H9 (cell line): ENCODE measurements around the gene ERC2. TPM values are rescaled to one million over a fixed set of nuclear protein-coding genes. Genes with fewer than 3 reads are reported as not detected.

Experiments used
- DNase-seq: peaks from one replicate; pipeline ENCODE4 v3.0.0-alpha.2; 2017
- H2AFZ ChIP-seq: one replicate; pipeline ENCODE4 v1.6.1; 2013; ENCODE audit warnings: mild to moderate bottlenecking, low read length, control low read depth, moderate library complexity
- H2AK5ac ChIP-seq: 2 replicates; pipeline ENCODE4 v1.6.1; 2013; ENCODE audit warnings: low read length, control low read depth, mixed read lengths; ENCODE audit not compliant: insufficient read length
- H2BK120ac ChIP-seq: one replicate; pipeline ENCODE4 v1.6.1; 2013; ENCODE audit warnings: low read depth, mild to moderate bottlenecking, low read length, control low read depth, inconsistent platforms; ENCODE audit not compliant: poor library complexity, severe bottlenecking
- H2BK12ac ChIP-seq: 2 replicates; pipeline ENCODE4 v1.6.1; 2013; ENCODE audit warnings: low read length, control low read depth, mixed read lengths, low read depth; ENCODE audit not compliant: insufficient read length
- H2BK15ac ChIP-seq: 2 replicates; pipeline ENCODE4 v1.6.1; 2013; ENCODE audit warnings: low read depth, low read length, control low read depth
- H2BK20ac ChIP-seq: one replicate; pipeline ENCODE4 v1.6.1; 2013; ENCODE audit warnings: low read depth, mild to moderate bottlenecking, low read length, control low read depth, inconsistent platforms; ENCODE audit not compliant: poor library complexity, severe bottlenecking
- H2BK5ac ChIP-seq: 2 replicates; pipeline ENCODE4 v1.6.1; 2013; ENCODE audit warnings: low read length, control low read depth, mixed read lengths; ENCODE audit not compliant: insufficient read length
- H3K14ac ChIP-seq: 2 replicates; pipeline ENCODE4 v1.6.1; 2013; ENCODE audit warnings: low read length, control low read depth; ENCODE audit not compliant: insufficient read depth
- H3K18ac ChIP-seq: 2 replicates; pipeline ENCODE4 v1.6.1; 2013; ENCODE audit warnings: low read depth, mild to moderate bottlenecking, mixed read lengths, low read length, control low read depth; ENCODE audit not compliant: insufficient read length
- H3K23ac ChIP-seq: 2 replicates; pipeline ENCODE4 v1.6.1; 2013; ENCODE audit warnings: low read length, control low read depth, mixed read lengths, low read depth; ENCODE audit not compliant: insufficient read length
- H3K23me2 ChIP-seq: 2 replicates; pipeline ENCODE4 v1.6.1; 2013; ENCODE audit warnings: low read depth, mild to moderate bottlenecking, mixed read lengths, low read length, control low read depth; ENCODE audit not compliant: insufficient read length, poor library complexity, severe bottlenecking
- H3K27ac ChIP-seq: 2 replicates; pipeline ENCODE4 v1.5.1; 2013; ENCODE audit warnings: low read length, control low read depth, mixed read lengths, low read depth; ENCODE audit not compliant: insufficient read length
- H3K27me3 ChIP-seq: 2 replicates; pipeline ENCODE4 v1.6.1; 2013; ENCODE audit warnings: low read length, control low read depth, inconsistent platforms; ENCODE audit not compliant: insufficient read depth
- H3K4ac ChIP-seq: 2 replicates; pipeline ENCODE4 v1.6.1; 2013; ENCODE audit warnings: low read depth, mild to moderate bottlenecking, control low read depth, inconsistent platforms, low read length, moderate library complexity
- H3K4me1 ChIP-seq: 2 replicates; pipeline ENCODE4 v1.6.1; 2013; ENCODE audit warnings: low read length, control low read depth, inconsistent platforms; ENCODE audit not compliant: insufficient read depth
- H3K4me2 ChIP-seq: 2 replicates; pipeline ENCODE4 v1.6.1; 2013; ENCODE audit warnings: low read length, control low read depth, mixed read lengths; ENCODE audit not compliant: insufficient read length, insufficient read depth
- H3K56ac ChIP-seq: 2 replicates; pipeline ENCODE4 v1.6.1; 2013; ENCODE audit warnings: low read depth, mild to moderate bottlenecking, mixed read lengths, low read length, control low read depth; ENCODE audit not compliant: insufficient read length
- H3K79me1 ChIP-seq: 2 replicates; pipeline ENCODE4 v1.6.1; 2013; ENCODE audit warnings: low read depth, mild to moderate bottlenecking, moderate library complexity, low read length, control low read depth, inconsistent platforms; ENCODE audit not compliant: insufficient read depth, poor library complexity, severe bottlenecking
- H3K79me2 ChIP-seq: 2 replicates; pipeline ENCODE4 v1.6.1; 2013; ENCODE audit warnings: low read length, control low read depth, inconsistent platforms; ENCODE audit not compliant: insufficient read depth
- H3K9ac ChIP-seq: 2 replicates; pipeline ENCODE4 v1.6.1; 2013; ENCODE audit warnings: low read length, control low read depth, mixed read lengths; ENCODE audit not compliant: insufficient read length; ENCODE audit errors: extremely low read depth
- H3K9me3 ChIP-seq: one replicate; pipeline ENCODE4 v1.6.1; 2013; ENCODE audit warnings: low read depth, low read length, inconsistent platforms; ENCODE audit not compliant: control insufficient read depth
- H3T11ph ChIP-seq: one replicate; pipeline ENCODE4 v1.6.1; 2013; ENCODE audit warnings: mild to moderate bottlenecking, low read length, control low read depth, inconsistent platforms
- H4K20me1 ChIP-seq: one replicate; pipeline ENCODE4 v1.6.1; 2013; ENCODE audit not compliant: control insufficient read depth, insufficient read length, insufficient read depth
- H4K5ac ChIP-seq: 2 replicates; pipeline ENCODE4 v1.6.1; 2013; ENCODE audit warnings: low read depth, mild to moderate bottlenecking, mixed read lengths, low read length, control low read depth; ENCODE audit not compliant: insufficient read length
- H4K8ac ChIP-seq: replicated peaks from 2 replicates; pipeline ENCODE4 v1.6.1; 2013; ENCODE audit warnings: low read length, control low read depth, mixed read lengths, low read depth; ENCODE audit not compliant: insufficient read length
- H4K91ac ChIP-seq: 2 replicates; pipeline ENCODE4 v1.6.1; 2013; ENCODE audit warnings: low read depth, mild to moderate bottlenecking, moderate library complexity, mixed read lengths, low read length, control low read depth; ENCODE audit not compliant: insufficient read length
- H3K27ac Mint-ChIP-seq, 3 experiments: 2 replicates in 2 of 3; 3 replicates in 1 of 3; pipeline ENCODE4 v1.8.0; 2020 to 2021; ENCODE audit warnings: mixed read lengths in 3 of 3, mild to moderate bottlenecking in 1 of 3, moderate library complexity in 1 of 3
- H3K27me3 Mint-ChIP-seq: 2 replicates; pipeline ENCODE4 v1.8.0; 2021; ENCODE audit warnings: low read depth, mild to moderate bottlenecking, moderate library complexity, mixed read lengths
- H3K36me3 Mint-ChIP-seq, 3 experiments: 2 replicates in 2 of 3; 3 replicates in 1 of 3; pipeline ENCODE4 v1.8.0; 2020 to 2021; ENCODE audit warnings: low read depth in 3 of 3, mixed read lengths in 3 of 3; ENCODE audit not compliant: insufficient read depth in 1 of 3
- H3K4me1 Mint-ChIP-seq, 2 experiments: 2 replicates each; pipeline ENCODE4 v1.8.0; 2020; ENCODE audit warnings: mixed read lengths in 2 of 2
- H3K4me3 Mint-ChIP-seq, 2 experiments: 2 replicates in 1 of 2; 3 replicates in 1 of 2; pipeline ENCODE4 v1.8.0; 2020 to 2021; ENCODE audit warnings: mild to moderate bottlenecking in 2 of 2, mixed read lengths in 2 of 2, moderate library complexity in 1 of 2
- H3K9me3 Mint-ChIP-seq, 2 experiments: 2 replicates in 1 of 2; 3 replicates in 1 of 2; pipeline ENCODE4 v1.8.0; 2020; ENCODE audit warnings: mild to moderate bottlenecking in 2 of 2, mixed read lengths in 2 of 2, moderate library complexity in 1 of 2
- WGBS: extraction: QIAGEN DNeasy Blood & Tissue Kit; methylation state at CpG from one replicate; pipeline ENCODE4 v1.1.7; 2013; ENCODE audit warnings: missing lambda C conversion rate, low lambda C conversion rate, mixed read lengths; ENCODE audit not compliant: insufficient read length; ENCODE audit errors: extremely low coverage; 5-methylcytosine and 5-hydroxymethylcytosine counted together
- total RNA-seq: library from RNA; stranded (reverse); gene quantifications from 2 replicates; pipeline ENCODE4 v1.2.1, GENCODE V29; 2021
- TF ChIP-seq, protein P1 (sequence below): fragments of 200-600 bp; sonication (generic); conservative IDR thresholded peaks from 3 replicates; pipeline ENCODE4 v1.8.0; 2021; ENCODE audit warnings: antibody characterized with exemption, mild to moderate bottlenecking

The ERC2 gene
- total RNA-seq, 1 experiment from 2014 or later, result 15.4 TPM

DNA sequence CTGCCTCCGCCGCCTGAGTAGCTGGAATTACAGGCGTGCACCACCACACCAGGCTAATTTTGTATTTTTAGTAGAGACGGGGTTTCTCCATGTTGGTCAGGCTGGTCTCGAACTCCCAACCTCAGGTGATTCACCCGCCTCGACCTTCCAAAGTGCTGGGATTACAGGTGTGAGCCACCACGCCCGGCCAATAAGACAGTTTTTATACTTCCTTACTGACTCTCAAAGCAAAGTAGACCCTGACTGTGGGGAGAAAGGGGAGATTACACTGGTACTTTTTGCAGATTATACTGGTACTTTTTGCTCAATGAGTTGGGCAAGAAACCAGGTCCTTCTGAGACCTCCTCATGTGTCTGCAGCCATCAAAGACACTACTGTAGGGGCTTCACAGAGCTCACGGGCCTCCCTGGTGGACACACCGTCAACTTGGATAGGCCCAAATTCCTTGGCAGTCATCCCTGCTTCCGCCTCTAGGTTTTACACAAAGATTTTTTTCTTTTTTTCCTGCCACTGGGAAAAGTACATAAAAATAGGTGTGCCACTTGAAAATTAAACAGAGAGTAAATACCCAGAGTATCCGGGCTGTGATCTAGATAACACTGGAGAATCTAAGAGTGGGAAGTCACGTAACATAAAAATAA is 837.9 kb downstream of the ERC2 start:
- Mint-ChIP-seq H3K4me3 (no peak overlapping the region), H3K4me1 (peaks cover 7 to 8% of the 10 kb centered on the region in 2 experiments), H3K36me3 (no peaks in the 10 kb centered on the region), H3K9me3 (no peaks in the 10 kb centered on the region), H3K27me3 (no peaks in the 10 kb centered on the region), H3K27ac (no peak overlapping the region)
- Histone ChIP-seq H4K20me1 (no peaks in the 10 kb centered on the region), H3K9ac (no peak overlapping the region), H3K56ac (no peak overlapping the region), H2BK20ac (no peak overlapping the region), H3K79me1 (no peaks in the 10 kb centered on the region), H3K4me1 (peaks cover 4% of the 10 kb centered on the region; the same call in 1 of the 2 replicates), H3K23ac (no peak overlapping the region), H4K5ac (no peak overlapping the region), H2AK5ac (no peak overlapping the region), H3K27ac (no peak overlapping the region), H3K27me3 (no peaks in the 10 kb centered on the region), H2BK120ac (no peak overlapping the region), H3K79me2 (no peaks in the 10 kb centered on the region), H2BK15ac (no peak overlapping the region), H2BK5ac (no peak overlapping the region), H3K4me2 (no peak overlapping the region), H3K4ac (no peak overlapping the region), H3K23me2 (no peaks in the 10 kb centered on the region), H3K9me3 (no peaks in the 10 kb centered on the region), H3K14ac (no peak overlapping the region), H3K18ac (no peak overlapping the region), H2BK12ac (no peak overlapping the region), H4K91ac (no peak overlapping the region), H3T11ph (no peak overlapping the region), H4K8ac (no peak overlapping the region), H2AFZ (no peak overlapping the region)
- TF ChIP-seq, protein P1, sequence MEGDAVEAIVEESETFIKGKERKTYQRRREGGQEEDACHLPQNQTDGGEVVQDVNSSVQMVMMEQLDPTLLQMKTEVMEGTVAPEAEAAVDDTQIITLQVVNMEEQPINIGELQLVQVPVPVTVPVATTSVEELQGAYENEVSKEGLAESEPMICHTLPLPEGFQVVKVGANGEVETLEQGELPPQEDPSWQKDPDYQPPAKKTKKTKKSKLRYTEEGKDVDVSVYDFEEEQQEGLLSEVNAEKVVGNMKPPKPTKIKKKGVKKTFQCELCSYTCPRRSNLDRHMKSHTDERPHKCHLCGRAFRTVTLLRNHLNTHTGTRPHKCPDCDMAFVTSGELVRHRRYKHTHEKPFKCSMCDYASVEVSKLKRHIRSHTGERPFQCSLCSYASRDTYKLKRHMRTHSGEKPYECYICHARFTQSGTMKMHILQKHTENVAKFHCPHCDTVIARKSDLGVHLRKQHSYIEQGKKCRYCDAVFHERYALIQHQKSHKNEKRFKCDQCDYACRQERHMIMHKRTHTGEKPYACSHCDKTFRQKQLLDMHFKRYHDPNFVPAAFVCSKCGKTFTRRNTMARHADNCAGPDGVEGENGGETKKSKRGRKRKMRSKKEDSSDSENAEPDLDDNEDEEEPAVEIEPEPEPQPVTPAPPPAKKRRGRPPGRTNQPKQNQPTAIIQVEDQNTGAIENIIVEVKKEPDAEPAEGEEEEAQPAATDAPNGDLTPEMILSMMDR, result peak; percentile 34; the same call in 2 of the 3 replicates
- no CpG with 5 or more reads among the region's 14 CpGs for WGBS
- no peak for DNase-seq
